ENCODE results near the gene COG5.

The COG5 gene

DNA sequence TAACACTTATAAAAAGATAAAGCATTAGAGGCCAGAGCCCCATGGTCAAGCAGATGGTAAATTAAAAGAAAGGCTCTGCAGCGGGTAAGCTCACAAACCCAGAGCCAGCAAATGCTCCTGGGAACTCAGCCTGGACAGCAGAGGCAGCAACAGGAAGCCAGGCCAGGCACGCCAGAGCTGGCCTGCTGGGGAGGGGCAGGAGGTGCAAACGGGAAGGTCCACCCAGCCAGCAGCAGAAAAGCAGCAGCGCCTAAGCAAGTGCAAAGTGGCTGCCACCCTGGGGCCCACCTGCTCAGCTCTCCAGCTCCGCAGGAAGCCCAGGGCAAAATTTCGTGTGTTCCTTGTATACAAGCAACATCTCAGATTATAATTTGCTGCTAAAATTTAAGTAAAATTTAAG is 176.6 kb downstream of the COG5 start:
- Histone ChIP-seq H3K79me2 (ENCODE audit: insufficient read depth, low read length) (no peaks in the 10 kb centered on the region), H3K4me3 (ENCODE audit: low read length, poor library complexity, severe bottlenecking) (peak overlapping the region; percentile 10), H2AFZ (ENCODE audit: low read length) (no peak overlapping the region), H3K9me2 (replicated peaks; ENCODE audit: low read depth, low read length) (no peaks in the 10 kb centered on the region), H3K27me3 (ENCODE audit: insufficient read depth, low read length, poor library complexity, severe bottlenecking) (no peaks in the 10 kb centered on the region), H3K9me3 (ENCODE audit: insufficient read depth, low read depth, low read length) (no peaks in the 10 kb centered on the region), H3K36me3 (ENCODE audit: insufficient read depth, low read length) (peaks cover 3% of the 10 kb centered on the region; the same call in 1 of the 2 replicates), H4K20me1 (ENCODE audit: insufficient read depth, low read length, poor library complexity, severe bottlenecking) (no peaks in the 10 kb centered on the region), H3K4me1 (ENCODE audit: insufficient read depth, low read length, poor library complexity, severe bottlenecking) (peaks cover 18% of the 10 kb centered on the region), H3K9ac (ENCODE audit: low read depth, low read length, poor library complexity, severe bottlenecking) (peak overlapping the region; percentile 19), H3F3A (ENCODE audit: low read depth) (no peaks in the 10 kb centered on the region), H3K4me2 (ENCODE audit: low read depth, low read length, poor library complexity, severe bottlenecking) (peak overlapping the region; percentile 53)
- TF ChIP-seq, protein P1, sequence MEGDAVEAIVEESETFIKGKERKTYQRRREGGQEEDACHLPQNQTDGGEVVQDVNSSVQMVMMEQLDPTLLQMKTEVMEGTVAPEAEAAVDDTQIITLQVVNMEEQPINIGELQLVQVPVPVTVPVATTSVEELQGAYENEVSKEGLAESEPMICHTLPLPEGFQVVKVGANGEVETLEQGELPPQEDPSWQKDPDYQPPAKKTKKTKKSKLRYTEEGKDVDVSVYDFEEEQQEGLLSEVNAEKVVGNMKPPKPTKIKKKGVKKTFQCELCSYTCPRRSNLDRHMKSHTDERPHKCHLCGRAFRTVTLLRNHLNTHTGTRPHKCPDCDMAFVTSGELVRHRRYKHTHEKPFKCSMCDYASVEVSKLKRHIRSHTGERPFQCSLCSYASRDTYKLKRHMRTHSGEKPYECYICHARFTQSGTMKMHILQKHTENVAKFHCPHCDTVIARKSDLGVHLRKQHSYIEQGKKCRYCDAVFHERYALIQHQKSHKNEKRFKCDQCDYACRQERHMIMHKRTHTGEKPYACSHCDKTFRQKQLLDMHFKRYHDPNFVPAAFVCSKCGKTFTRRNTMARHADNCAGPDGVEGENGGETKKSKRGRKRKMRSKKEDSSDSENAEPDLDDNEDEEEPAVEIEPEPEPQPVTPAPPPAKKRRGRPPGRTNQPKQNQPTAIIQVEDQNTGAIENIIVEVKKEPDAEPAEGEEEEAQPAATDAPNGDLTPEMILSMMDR (conservative IDR thresholded peaks at IDR 0.05; ENCODE audit: low read length), result no peak
- TF ChIP-seq EZH2phosphoT487 (IDR thresholded peaks at IDR 0.05; ENCODE audit: borderline replicate concordance), result no peak

DNA sequence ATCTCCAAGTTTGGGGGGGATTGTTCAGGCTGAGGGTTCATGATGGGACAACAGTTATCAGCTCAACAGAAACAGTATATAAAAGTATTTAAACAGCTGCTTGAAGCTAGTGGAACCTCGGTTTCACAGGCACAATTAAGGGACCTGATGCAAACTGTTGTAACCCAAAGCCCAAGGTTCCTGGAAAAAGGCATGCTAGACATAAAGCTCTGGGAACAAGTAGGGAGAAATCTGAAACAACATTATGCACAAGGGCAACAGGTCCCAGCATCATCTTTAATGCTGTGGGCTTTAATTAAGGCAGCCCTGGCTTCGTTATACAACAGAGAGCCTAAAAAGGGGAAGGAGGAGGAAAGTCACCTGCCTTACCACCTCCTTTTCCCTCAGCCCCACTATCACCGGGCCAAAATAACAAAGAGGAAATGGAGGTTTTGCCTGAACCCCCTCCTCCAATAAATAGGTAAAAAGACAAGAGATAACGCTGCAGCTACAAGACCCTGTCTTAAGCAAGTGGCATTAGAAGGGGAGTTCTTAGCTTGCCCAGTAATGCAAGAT is 177.1 kb downstream of the COG5 start:
- H3K4me3 ChIP-seq (ENCODE audit: low read length, poor library complexity, severe bottlenecking), result peak overlapping the region; percentile 10
- TF ChIP-seq, protein P1 (conservative IDR thresholded peaks at IDR 0.05; ENCODE audit: low read length), result no peak
- no peak for TF ChIP-seq EZH2phosphoT487 (IDR thresholded peaks at IDR 0.05; ENCODE audit: borderline replicate concordance)
- H3K9ac ChIP-seq (ENCODE audit: low read depth, low read length, poor library complexity, severe bottlenecking), result peak overlapping the region; percentile 19
- peaks cover 18% of the 10 kb centered on the region for H3K4me1 ChIP-seq (ENCODE audit: insufficient read depth, low read length, poor library complexity, severe bottlenecking)
- peak overlapping the region; percentile 53 for H3K4me2 ChIP-seq (ENCODE audit: low read depth, low read length, poor library complexity, severe bottlenecking)
- no peak overlapping the region for H2AFZ ChIP-seq (ENCODE audit: low read length)
- H3K36me3 ChIP-seq (ENCODE audit: insufficient read depth, low read length), result peaks cover 3% of the 10 kb centered on the region; the same call in 1 of the 2 replicates
- no peaks in the 10 kb centered on the region for H3K9me2 ChIP-seq (replicated peaks; ENCODE audit: low read depth, low read length)
- H3F3A ChIP-seq (ENCODE audit: low read depth), result no peaks in the 10 kb centered on the region
- H3K27me3 ChIP-seq (ENCODE audit: insufficient read depth, low read length, poor library complexity, severe bottlenecking), result no peaks in the 10 kb centered on the region
- no peaks in the 10 kb centered on the region for H4K20me1 ChIP-seq (ENCODE audit: insufficient read depth, low read length, poor library complexity, severe bottlenecking)
- H3K9me3 ChIP-seq (ENCODE audit: insufficient read depth, low read depth, low read length), result no peaks in the 10 kb centered on the region
- H3K79me2 ChIP-seq (ENCODE audit: insufficient read depth, low read length), result no peaks in the 10 kb centered on the region

DNA sequence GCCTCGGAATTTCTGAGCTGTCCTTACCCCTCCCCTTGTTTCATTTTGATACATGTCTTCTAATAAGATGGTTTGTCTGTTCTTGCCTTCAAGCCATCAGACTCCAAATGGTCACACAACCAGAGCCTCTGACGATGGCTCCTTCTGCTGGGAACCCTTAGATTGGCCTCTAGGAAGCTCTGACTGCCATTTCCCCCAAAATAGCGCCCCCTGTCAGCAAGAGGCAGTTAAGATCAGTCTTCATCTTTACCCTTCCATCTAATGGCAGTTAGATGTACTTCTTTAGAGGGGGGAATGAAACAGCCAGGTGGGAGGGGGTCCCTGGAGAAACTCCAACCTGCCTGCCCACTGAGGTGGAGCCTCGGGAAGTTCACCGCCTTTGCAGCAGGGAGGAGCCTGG is 179.7 kb downstream of the COG5 start:
- H3K9me2 ChIP-seq (replicated peaks; ENCODE audit: low read depth, low read length), result no peaks in the 10 kb centered on the region
- H3K9me3 ChIP-seq (ENCODE audit: insufficient read depth, low read depth, low read length), result no peaks in the 10 kb centered on the region
- H3K27me3 ChIP-seq (ENCODE audit: insufficient read depth, low read length, poor library complexity, severe bottlenecking), result no peaks in the 10 kb centered on the region
- no peak overlapping the region for H3K4me2 ChIP-seq (ENCODE audit: low read depth, low read length, poor library complexity, severe bottlenecking)
- peaks cover 18% of the 10 kb centered on the region for H3K4me1 ChIP-seq (ENCODE audit: insufficient read depth, low read length, poor library complexity, severe bottlenecking)
- no peak overlapping the region for H2AFZ ChIP-seq (ENCODE audit: low read length)
- H3F3A ChIP-seq (ENCODE audit: low read depth), result no peaks in the 10 kb centered on the region
- H3K79me2 ChIP-seq (ENCODE audit: insufficient read depth, low read length), result no peaks in the 10 kb centered on the region
- no peaks in the 10 kb centered on the region for H4K20me1 ChIP-seq (ENCODE audit: insufficient read depth, low read length, poor library complexity, severe bottlenecking)
- no peak overlapping the region for H3K9ac ChIP-seq (ENCODE audit: low read depth, low read length, poor library complexity, severe bottlenecking)
- no peaks in the 10 kb centered on the region for H3K36me3 ChIP-seq (ENCODE audit: insufficient read depth, low read length)
- no peak overlapping the region for H3K4me3 ChIP-seq (ENCODE audit: low read length, poor library complexity, severe bottlenecking)
- TF ChIP-seq EZH2phosphoT487 (IDR thresholded peaks at IDR 0.05; ENCODE audit: borderline replicate concordance), result no peak
- TF ChIP-seq, protein P1 (conservative IDR thresholded peaks at IDR 0.05; ENCODE audit: low read length), result peak; percentile 49

Measured in Loucy (cell line).